ENCODE data around the gene VLDLR. TPM values are rescaled to one million over a fixed set of nuclear protein-coding genes. Genes with fewer than 3 reads are reported as not detected.
A peak's percentile ranks its signal among the peaks of the same experiment; 100 is the strongest.

VLDLR gene
- total and polyA plus RNA-seq, 2 of the 8 experiments (the other 6 are each of a cell fraction or from before 2014, with no cell fraction given): 24.2 to 49.1 TPM

DNA sequence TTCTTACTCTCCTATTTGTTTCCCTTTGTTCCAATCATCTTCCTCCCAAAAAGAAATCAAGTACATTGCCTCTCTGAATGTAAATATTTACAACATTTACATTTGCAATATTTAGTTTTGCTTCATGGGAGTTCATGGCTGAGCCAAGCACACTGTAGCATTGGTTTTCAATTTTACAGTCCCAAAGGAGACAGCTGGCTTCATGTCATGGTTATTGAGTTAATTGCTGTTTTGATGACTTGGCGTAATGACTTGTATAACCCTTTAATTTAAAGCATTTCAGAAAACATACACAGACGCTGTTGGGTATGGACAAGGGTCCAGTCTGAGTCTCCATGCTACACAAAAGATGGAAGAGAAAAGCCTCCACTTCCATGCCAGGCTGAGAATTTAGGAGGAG is 25.6 kb upstream of the VLDLR start:
- Histone ChIP-seq H3K36me3 (ENCODE audit: control insufficient read depth in 2 of 4, insufficient read depth in 4 of 4, low read length in 3 of 4) (peaks cover 0 to 18% (median 0%) of the 10 kb centered on the region in 4 experiments; a peak in 1 of 8 replicates), H4K5ac (ENCODE audit: insufficient read length, low read depth, low read length) (no peak overlapping the region), H3K14ac (ENCODE audit: insufficient read length) (no peak overlapping the region), H3K23ac (ENCODE audit: insufficient read length) (no peak overlapping the region), H4K8ac (ENCODE audit: extremely low read depth, insufficient read depth, low read length) (no peak overlapping the region), H3K9ac (replicated peaks in 1 of 4; ENCODE audit: extremely low read depth in 1 of 4, low read depth in 3 of 4, low read length in 3 of 4) (no peak overlapping the region), H3K23me2 (ENCODE audit: low read depth, low read length) (no peaks in the 10 kb centered on the region), H3K79me1 (ENCODE audit: low read depth, low read length) (no peaks in the 10 kb centered on the region; the same call in 1 of the 2 replicates), H2BK120ac (replicated peaks; ENCODE audit: low read depth, low read length) (no peak overlapping the region), H3K9me3 (ENCODE audit: insufficient read depth in 2 of 2, low read depth in 1 of 2, low read length in 1 of 2) (peaks cover 24 to 27% of the 10 kb centered on the region in 2 experiments), H3K79me2 (ENCODE audit: control insufficient read depth in 1 of 2, insufficient read depth in 2 of 2, low read length in 2 of 2) (no peaks in the 10 kb centered on the region), H4K20me1 (replicated peaks in 1 of 2; ENCODE audit: control insufficient read depth in 1 of 2, insufficient read depth in 2 of 2, low read length in 2 of 2) (no peaks in the 10 kb centered on the region), H2AK5ac (ENCODE audit: low read depth, low read length) (no peak overlapping the region), H2BK15ac (ENCODE audit: low read length) (no peak overlapping the region), H3K56ac (replicated peaks; ENCODE audit: insufficient read length, low read depth, low read length) (no peak overlapping the region), H4K91ac (replicated peaks; ENCODE audit: insufficient read length, low read length) (no peak overlapping the region), H2AFZ (ENCODE audit: low read length) (no peak overlapping the region), H3K4me1 (replicated peaks in 1 of 4; ENCODE audit: control insufficient read depth in 3 of 4, insufficient read depth in 4 of 4, low read length in 3 of 4) (no peaks in the 10 kb centered on the region), H3K27ac (ENCODE audit: low read depth, low read length) (no peak overlapping the region), H2BK5ac (ENCODE audit: low read depth, low read length) (no peak overlapping the region), H2BK20ac (ENCODE audit: low read length) (no peak overlapping the region), H3K4ac (replicated peaks; ENCODE audit: insufficient read length, low read depth, low read length) (no peak overlapping the region), H3K4me3 (ENCODE audit: extremely low read depth in 1 of 4, insufficient read depth in 2 of 4, low read depth in 3 of 4, low read length in 4 of 4) (no peak overlapping the region), H3K4me2 (ENCODE audit: insufficient read depth in 1 of 2, low read depth in 2 of 2, low read length in 2 of 2) (no peak overlapping the region), H2BK12ac (ENCODE audit: low read depth, low read length) (no peak overlapping the region), H3K27me3 (replicated peaks in 1 of 4; ENCODE audit: control insufficient read depth in 3 of 4, extremely low read depth in 1 of 4, insufficient read depth in 3 of 4, low read length in 3 of 4) (no peaks in the 10 kb centered on the region), H3K18ac (ENCODE audit: extremely low read depth, low read length) (no peak overlapping the region)
- 46% methylated on average over 2 of the region's 2 CpGs; no CpG with 5 or more reads in 1 of the 2 experiments for WGBS, 2 experiments (ENCODE audit: extremely low coverage in 1 of 2, insufficient coverage in 1 of 2, insufficient read length in 1 of 2, insufficient replicate concordance in 2 of 2, low coverage in 1 of 2, low lambda C conversion rate in 2 of 2, missing lambda C conversion rate in 1 of 2)
- FAIRE-seq (peak; percentile 32), DNase-seq (ENCODE audit: low read depth in 1 of 2, low spot score in 2 of 2) (no peak)
- POLR2A ChIA-PET (ENCODE audit: partially characterized antibody): interaction anchor here (0.6 kb wide), 1 partner anchor 18 kb away, joined by 3 read pairs; no protein-coding TSS in a partner anchor
- TF ChIP-seq CHD2 (IDR thresholded peaks at IDR 0.05; ENCODE audit: low read length): no peak
- TF ChIP-seq CBX8 (IDR thresholded peaks at IDR 0.05; ENCODE audit: borderline replicate concordance, low read depth, low read length): no peak
- TF ChIP-seq NANOG (IDR thresholded peaks at IDR 0.05; ENCODE audit: insufficient read depth, low read depth, low read length, poor library complexity, severe bottlenecking): no peak
- TF ChIP-seq RBBP5 (IDR thresholded peaks at IDR 0.05; ENCODE audit: borderline replicate concordance, low read depth, low read length): no peak
- CTCF ChIA-PET (ENCODE audit: partially characterized antibody): interaction anchor here (0.6 to 1.6 kb wide), 5 partner anchors 11 to 1887 kb away, joined by 3 to 6 read pairs (median 3); no protein-coding TSS in a partner anchor
